ENCODE data around the gene OGFOD1.

The OGFOD1 gene

DNA sequence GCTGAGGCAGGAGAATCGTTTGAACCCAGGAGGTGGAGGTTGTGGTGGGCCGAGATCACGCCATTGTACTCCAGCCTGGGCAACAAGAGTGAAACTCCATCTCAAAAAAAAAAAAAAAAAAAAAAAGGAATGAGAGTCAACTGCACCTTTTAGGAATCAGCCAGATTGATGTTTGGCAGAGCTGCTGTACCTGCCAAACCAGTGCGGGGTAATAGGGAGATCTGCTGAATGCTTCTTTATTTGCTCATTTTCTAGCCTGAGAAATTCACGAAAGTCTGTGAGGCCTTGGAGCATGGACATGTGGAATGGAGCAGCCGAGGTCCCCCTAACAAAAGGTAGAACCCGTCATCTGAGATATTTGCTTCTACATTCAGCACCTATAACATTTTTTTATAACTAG lies 18.4 kb downstream of the OGFOD1 start:
- peaks cover 76% of the 10 kb centered on the region for H3K36me3 Mint-ChIP-seq (ENCODE audit: low read depth)
- no peaks in the 10 kb centered on the region for H3K4me1 Mint-ChIP-seq
- no peaks in the 10 kb centered on the region for H3K27me3 Mint-ChIP-seq (ENCODE audit: low read depth, poor library complexity)

DNA sequence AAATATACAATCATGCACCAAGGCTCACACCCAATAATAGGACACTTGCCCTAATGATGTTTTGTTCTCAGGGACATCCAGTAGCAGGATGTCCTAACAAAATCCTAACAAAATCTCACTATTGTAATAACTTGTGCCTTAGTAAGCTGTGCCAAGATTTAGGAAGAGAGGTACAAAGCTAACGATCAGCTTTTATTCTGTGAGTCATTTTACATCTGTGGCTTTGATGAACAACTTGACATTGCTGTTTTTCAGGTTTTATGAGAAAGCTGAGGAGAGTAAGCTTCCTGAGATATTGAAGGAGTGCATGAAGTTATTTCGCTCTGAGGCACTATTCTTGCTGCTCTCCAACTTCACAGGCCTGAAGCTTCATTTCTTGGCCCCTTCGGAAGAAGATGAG lies 18.9 kb downstream of the OGFOD1 start:
- DNase-seq, result no peak
- no peak overlapping the region for H3K27ac Mint-ChIP-seq
- peaks cover 78% of the 10 kb centered on the region for H3K36me3 Mint-ChIP-seq (ENCODE audit: low read depth)
- no peaks in the 10 kb centered on the region for H3K27me3 Mint-ChIP-seq (ENCODE audit: low read depth, poor library complexity)
- H3K4me3 Mint-ChIP-seq, result no peak overlapping the region
- TF ChIP-seq, protein P1, sequence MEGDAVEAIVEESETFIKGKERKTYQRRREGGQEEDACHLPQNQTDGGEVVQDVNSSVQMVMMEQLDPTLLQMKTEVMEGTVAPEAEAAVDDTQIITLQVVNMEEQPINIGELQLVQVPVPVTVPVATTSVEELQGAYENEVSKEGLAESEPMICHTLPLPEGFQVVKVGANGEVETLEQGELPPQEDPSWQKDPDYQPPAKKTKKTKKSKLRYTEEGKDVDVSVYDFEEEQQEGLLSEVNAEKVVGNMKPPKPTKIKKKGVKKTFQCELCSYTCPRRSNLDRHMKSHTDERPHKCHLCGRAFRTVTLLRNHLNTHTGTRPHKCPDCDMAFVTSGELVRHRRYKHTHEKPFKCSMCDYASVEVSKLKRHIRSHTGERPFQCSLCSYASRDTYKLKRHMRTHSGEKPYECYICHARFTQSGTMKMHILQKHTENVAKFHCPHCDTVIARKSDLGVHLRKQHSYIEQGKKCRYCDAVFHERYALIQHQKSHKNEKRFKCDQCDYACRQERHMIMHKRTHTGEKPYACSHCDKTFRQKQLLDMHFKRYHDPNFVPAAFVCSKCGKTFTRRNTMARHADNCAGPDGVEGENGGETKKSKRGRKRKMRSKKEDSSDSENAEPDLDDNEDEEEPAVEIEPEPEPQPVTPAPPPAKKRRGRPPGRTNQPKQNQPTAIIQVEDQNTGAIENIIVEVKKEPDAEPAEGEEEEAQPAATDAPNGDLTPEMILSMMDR (IDR thresholded peaks at IDR 0.05), result no peak
- H3K9me3 Mint-ChIP-seq, result no peaks in the 10 kb centered on the region
- no peaks in the 10 kb centered on the region for H3K4me1 Mint-ChIP-seq

More for the DNA sequence above, 18.4 kb downstream of the OGFOD1 start:
- TF ChIP-seq, protein P1 (IDR thresholded peaks at IDR 0.05), result no peak
- Mint-ChIP-seq H3K4me3 (no peak overlapping the region), H3K27ac (no peak overlapping the region), H3K9me3 (no peaks in the 10 kb centered on the region)
- DNase-seq, result no peak

DNA sequence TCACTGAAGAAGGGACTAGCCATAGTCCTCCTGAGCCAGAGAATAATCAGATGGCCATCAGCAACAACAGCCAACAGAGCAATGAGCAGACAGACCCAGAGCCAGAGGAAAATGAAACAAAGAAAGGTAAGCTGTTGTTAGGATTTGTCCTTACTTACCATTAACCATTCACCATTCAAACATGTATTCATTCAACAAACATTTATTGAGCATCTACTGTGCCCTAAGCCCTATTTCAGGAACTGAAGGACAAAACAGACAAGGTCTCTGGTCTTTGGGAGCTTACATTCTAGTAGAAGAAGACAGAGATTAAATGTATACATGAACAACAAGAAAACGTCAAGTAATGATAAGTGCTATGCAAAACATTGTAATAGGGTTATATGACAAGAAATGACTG lies 19.3 kb downstream of the OGFOD1 start:
- H3K27ac Mint-ChIP-seq, result no peak overlapping the region
- H3K4me3 Mint-ChIP-seq, result no peak overlapping the region
- TF ChIP-seq, protein P1 (IDR thresholded peaks at IDR 0.05), result no peak
- no peaks in the 10 kb centered on the region for H3K27me3 Mint-ChIP-seq (ENCODE audit: low read depth, poor library complexity)
- H3K36me3 Mint-ChIP-seq (ENCODE audit: low read depth), result peaks cover 78% of the 10 kb centered on the region
- H3K9me3 Mint-ChIP-seq, result no peaks in the 10 kb centered on the region
- H3K4me1 Mint-ChIP-seq, result no peaks in the 10 kb centered on the region
- no peak for DNase-seq

DNA sequence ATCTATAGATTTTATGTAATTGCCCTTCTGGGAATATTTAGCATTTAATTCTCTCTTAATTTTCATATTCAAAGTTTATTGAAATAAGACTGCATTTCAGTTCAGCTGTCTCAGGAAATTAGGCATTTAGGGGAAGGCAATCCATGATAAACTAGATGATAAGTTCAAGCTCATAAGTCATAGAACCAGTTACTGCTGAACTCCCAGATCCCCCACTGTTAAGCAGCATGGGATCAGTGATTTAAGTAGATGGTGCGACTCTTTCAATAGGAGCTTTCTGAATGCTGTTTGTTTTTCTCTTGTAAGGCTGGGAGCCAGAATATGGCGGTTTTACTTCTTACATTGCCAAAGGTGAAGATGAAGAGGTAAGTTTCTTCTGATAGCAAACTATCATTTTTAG lies 23.8 kb downstream of the OGFOD1 start:
- H3K4me3 Mint-ChIP-seq, result no peak overlapping the region
- no peaks in the 10 kb centered on the region for H3K27me3 Mint-ChIP-seq (ENCODE audit: low read depth, poor library complexity)
- no peak for DNase-seq
- peaks cover 8% of the 10 kb centered on the region for H3K4me1 Mint-ChIP-seq
- H3K27ac Mint-ChIP-seq, result no peak overlapping the region
- peaks cover 68% of the 10 kb centered on the region for H3K36me3 Mint-ChIP-seq (ENCODE audit: low read depth)
- H3K9me3 Mint-ChIP-seq, result no peaks in the 10 kb centered on the region
- TF ChIP-seq, protein P1 (IDR thresholded peaks at IDR 0.05), result no peak

DNA sequence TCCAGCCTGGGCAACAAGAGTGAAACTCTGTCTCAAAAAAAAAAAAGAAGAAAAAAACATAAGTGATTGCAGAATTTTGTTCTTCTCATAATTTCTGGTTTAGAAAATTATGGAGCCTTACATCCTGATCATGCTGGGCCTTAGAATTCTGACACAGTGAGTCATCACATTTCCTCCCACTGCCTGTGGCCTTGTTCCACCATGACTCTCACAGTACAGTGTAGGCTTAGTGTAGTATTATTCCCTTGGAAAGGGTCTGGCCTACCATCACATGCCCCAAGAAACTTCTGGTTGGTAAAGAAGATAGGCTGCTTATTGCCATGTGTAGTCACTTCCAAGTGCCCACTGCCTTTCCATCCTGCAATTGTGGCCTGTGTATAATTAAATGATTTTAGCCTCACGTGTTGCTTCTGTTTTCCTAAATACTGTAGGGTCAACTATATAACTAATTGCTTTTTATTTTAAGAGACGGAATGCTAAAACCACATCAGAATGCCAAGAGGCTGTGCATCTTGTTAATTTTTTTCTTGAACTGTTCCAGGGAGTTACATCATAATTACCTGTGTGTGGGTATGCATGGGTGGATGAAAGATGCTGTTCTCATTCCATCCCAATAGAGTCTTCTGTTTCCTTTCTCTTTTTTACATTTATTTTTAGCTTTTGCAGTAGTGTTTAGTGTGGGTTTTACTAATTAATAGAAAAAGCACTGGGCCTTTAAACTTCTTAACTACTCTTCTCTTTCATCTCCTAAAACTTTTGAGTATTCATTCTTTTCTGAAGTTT lies 25.9 kb downstream of the OGFOD1 start:
- H3K27ac Mint-ChIP-seq, result no peak overlapping the region
- DNase-seq, result no peak
- H3K36me3 Mint-ChIP-seq (ENCODE audit: low read depth), result peaks cover 55% of the 10 kb centered on the region

More for the DNA sequence above, 25.9 kb downstream of the OGFOD1 start:
- TF ChIP-seq, protein P1 (IDR thresholded peaks at IDR 0.05), result no peak
- no peaks in the 10 kb centered on the region for H3K9me3 Mint-ChIP-seq
- no peak overlapping the region for H3K4me3 Mint-ChIP-seq
- H3K4me1 Mint-ChIP-seq, result peaks cover 28% of the 10 kb centered on the region
- H3K27me3 Mint-ChIP-seq (ENCODE audit: low read depth, poor library complexity), result no peaks in the 10 kb centered on the region

All from nephron progenitor cell (in vitro differentiated cells).